ENCODE data around the gene GPR176.

The GPR176 gene

DNA sequence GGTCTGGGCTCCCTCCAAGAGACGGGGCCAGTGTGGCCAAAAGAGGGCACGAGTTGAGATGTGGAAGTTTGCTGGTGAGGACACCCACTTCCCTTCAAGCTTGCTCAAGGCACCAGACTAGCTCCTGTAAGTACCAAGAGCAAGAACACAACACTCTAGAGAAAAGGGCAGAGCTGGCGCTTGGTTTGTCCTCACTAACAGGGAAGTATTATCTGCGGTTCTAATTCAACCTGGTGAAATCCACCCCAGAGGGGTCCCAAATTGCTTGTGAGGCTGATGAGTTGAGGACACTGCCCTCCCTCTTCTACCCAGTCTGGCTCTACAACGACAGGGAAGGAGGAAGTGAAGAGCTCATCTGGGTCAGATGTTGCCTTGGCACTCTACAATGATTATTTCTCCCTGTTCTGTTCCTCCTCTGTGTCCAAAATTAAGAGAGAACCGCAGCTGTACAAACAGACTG, 120.5 kb downstream of the GPR176 start:
- DNase-seq: no peak

DNA sequence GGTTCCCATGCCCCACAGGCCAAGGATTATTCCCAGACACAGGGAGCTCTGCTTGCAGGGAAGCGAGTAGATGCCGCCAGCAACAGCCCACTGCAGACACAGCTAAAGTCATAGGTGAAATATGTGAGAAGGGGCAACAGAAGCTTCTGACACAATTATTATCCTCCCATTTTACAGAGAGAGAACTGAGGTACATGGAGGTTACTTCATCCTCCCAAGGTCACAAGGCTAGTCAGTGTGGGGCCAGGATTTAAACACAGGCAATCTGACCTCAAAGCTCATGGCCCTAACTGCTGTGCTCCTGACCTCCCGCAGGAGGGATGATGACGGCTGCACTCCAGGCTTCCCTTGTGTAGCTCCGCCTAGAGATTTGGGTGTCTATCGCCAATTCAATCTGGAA, 121.7 kb downstream of the GPR176 start:
- DNase-seq: no peak

DNA sequence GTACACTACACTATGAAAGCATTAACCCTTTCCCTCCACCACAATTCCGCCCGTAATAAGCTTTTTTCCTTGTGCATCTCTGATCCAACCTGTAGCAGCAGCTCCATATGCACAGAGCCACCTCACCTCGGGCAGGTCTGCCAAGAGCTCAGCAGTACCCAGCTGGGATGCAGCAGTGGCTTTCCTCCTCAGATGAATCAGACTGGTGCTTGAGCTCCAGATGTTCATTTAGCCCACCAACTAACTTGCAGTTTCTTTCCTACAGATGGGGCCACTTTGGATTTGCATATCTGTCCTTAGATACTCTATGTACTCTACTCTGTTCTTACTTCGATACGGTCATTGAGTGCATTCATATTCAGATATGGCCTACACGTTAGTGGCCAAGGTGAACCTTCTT, 122.7 kb downstream of the GPR176 start:
- no peak for DNase-seq

DNA sequence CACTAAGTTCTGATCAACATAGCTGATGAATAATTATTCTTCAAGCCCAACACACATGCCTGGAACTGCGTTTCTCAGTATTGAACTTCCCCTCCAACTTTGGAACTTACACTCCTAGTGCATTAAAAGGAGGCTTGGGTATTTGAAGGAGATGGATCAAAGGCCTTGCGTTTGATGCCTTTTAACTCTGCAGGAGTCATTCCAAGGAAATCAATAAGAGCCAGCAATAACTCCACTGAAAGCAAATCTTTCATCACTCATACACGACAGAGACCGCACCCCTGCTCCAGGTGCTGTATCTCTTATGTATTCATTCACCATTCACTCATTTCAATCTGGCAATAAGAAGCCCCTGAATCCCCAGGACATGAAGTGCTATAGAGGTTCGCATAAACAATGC, 123.5 kb downstream of the GPR176 start:
- DNase-seq: no peak

DNA sequence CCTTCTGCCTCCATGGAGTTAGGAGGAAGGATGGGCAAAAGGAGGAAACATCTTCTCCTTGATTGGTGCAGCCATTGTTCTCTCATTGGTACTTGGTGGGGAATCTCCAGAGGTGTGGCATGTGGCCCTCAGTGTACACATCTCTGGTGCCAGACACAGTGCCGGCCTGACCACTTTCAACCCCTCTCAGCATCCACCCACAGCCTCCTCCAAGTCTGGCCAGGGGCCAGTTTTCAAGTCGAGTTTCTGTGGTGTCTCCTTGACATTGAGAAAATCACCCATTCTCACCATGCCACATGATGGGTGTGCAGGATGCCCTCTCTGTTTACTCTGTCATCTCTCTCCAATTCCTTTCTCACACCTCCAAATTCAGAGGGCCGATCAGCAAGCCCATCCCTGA, 124.6 kb downstream of the GPR176 start:
- no peak for DNase-seq

DNA sequence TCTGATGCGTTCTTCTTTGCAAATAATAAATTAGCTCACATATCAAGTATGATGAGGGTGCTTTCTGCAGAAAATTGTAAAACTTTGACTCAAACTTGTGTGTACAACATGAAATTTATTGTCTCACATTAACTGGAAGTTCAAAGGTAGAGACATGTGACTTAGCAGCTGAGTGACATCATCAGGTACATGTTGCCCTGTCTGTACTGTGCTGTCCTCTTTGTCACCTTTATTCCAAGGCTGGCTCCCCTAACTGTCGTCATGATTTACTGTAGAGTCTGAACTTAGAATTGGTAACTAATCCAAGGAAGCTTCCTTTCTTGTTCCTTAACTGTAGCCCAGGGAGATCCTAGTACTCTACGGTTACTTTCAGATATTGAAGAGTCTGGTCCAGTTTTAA, 125.1 kb downstream of the GPR176 start:
- DNase-seq: no peak

DNA sequence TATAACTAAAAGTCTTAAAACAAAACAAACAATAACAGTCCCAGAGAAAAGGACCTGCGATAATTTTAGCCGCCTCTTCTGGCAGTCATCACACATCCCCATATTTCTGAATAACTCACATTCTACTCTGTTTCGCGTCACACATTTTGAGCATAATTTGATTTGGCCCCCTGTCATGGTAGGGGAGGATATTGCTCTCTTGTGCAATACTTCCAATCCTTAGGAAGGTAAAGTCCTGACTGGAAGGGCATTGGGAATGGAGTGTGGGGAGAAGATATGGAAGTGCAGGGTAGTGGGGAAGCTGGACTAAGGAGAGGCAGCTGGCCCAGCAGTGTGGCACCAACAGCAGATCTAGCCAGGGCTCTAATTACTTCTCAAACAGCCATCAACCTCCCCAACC, 126.1 kb downstream of the GPR176 start:
- no peak for DNase-seq

DNA sequence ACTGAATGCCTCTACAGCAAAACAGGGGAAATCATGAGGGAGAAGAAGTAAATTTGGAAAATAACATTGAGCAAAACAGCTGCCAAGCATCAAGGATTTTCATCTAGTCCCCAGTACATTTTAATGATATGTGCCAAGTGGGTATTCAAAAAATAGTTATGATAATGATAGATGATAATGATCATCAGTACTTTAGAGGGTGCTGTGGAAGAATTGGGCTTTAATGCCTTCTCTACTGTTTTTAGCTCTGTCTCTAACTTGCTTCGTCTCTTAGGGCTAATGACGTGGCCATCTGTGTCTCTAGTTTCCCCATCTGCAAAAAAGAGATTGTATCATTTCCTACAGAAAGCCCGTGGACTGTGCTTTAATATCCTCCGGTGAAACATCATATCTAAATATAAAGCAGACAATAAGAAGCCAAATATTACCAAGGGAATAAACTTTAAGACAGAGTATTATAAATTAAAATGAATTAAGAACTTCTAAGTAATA, 127.2 kb downstream of the GPR176 start:
- DNase-seq: no peak

DNA sequence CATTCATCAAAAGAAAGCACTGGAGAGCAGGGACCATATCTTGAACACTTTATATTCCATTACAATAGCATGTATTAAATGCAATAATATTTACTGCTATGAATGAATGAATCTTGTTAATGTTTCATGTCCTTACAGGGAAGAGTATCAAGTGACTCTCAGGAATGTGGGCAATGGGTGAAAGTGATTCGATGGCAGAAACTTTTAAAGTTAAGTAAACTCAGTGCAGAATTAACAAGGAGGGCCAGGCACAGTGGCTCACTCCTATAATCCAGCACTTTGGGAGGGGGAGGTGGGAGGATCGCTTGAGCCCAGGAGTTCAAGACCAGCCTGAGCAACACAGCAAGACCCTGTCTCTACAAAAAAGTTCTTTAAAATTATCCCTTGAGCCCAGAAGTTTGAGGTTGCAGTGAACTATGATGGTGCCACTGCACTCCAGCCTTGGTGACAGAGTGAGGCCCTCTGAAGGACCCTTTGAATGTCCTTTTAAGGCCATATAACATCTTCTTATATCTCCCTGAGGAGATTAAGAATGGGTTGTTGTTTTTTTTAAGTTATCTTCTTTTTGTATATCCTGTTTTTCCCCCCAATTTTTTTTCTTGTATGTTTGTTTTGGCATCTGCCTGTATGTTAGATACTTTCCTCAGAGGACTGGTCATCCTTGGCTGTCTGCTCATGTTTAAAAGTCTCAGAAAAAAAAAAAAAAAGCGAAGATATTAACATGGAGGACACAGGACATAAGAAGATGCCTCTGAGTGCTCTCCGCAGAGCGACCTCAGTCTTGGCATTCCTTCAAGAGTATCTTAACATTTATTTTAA, 127.8 kb downstream of the GPR176 start:
- no peak for DNase-seq

DNA sequence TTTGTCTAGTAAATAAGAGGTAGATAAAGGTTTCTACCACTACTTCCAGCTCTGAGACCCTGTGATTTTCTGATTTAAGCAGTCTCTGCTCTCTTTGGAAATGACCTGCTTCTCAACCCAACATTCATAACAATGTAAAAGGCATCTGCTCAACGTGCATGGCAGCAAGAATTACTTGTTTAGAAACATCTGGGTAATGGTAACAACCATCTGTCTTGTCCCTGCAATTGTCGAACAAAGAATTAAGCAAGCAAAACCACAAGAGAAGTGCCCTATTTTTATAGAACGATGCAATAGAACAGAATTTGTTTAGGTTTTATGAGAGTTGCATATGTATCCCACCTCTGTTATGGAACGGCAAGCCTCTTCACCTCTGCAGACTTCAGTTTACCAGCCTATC, 130.3 kb downstream of the GPR176 start:
- DNase-seq: no peak

DNA sequence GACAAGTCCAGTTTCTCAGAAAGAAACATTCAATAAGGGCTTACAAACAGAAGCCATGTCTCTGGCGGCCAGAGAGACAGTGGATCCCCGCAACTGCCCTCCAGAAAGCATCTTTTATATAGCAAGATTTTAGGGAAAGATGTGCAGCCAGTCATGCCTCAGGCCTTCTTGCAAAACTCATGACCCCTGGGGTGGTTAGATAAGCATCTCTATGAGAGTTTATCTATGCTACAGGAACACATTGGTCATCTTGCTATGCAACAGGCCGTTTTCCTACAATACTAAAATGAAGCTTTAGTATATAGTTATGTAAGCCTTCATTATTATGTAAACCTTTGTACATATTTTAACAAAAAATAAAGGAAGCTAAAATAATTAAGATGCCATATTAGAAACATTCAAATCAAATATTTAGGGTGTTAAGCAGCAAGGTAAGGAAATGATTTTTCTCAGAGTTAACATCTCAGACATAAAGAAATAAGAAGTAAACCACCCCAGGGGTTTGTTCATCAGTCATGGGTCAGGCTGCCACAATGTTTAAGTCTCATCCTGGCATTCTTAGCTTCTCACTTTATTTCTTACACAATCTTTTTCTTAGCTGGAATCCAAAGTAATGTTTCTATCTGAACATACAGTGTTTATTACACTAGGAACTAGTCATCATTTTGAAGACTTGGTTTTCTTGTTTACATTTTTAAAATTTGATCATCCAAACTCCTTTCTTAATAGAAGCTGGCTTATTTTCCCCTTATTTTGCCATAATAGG, 131.1 kb downstream of the GPR176 start:
- DNase-seq: no peak

DNA sequence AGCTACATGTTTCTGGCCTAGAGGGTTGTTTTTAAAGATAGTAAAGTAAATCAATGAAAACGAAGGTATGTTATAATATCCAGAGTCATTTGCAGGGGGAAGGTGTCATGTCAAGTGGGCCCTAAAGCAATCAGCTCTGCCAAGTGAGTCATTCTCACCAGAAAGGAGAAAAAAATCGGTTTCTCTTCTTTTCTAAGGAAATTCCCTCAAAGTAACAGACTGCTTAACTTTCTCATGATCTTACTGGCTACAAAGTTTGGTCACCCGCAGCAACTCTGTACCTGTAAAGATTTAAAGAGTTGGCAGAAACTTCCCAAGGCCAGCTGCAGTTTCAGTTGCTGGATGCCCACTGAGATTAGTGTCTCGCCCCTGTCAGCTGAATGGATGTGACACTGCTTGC, 132.0 kb downstream of the GPR176 start:
- no peak for DNase-seq

DNA sequence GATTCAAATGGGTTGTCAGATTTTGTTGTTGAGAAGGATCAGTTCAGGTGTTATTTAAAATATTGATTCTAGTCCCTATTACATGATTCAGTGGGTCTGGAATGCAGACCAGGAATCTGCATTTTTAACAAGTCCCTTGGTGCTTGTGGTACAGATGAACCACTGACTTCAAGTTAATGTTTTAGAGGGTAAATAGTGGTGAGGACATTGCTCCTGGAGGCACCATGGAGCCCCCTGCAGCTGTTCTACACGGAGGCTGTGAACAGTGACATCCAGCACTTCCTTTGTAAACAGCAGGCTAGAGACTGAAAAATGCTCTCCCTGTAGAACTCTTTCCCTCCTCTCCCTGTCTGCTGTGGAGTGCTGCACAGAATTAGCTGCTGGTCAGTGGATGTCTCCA, 132.6 kb downstream of the GPR176 start:
- DNase-seq: no peak

DNA sequence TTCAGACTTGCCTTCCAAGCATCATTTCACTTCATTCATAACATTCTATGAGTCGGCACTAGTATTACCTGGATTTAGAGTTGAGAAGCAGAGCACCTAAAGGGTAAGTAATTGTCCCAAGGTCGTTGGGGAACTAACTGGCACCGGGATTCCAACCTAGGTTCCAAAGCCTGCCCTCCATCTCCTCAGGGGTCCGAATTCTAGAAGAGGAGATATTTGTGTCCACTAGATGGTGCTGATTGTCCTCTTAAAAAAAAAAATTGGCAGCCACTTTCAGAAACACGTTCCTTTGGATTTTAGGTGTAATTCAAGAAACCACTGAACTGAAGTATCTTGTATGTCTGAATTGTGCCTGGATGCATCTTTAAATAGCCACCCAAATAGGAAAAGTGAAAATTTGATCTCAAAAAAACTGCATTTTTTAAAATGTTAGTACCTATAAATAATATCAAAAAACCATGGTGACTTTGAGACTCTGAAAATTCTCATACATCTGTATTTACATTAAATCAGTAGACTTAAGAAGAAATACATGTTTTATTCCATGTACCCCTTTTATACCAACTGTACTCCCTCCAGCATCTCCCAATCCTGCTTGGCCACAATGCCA, 133.5 kb downstream of the GPR176 start:
- DNase-seq: peak; percentile 7

DNA sequence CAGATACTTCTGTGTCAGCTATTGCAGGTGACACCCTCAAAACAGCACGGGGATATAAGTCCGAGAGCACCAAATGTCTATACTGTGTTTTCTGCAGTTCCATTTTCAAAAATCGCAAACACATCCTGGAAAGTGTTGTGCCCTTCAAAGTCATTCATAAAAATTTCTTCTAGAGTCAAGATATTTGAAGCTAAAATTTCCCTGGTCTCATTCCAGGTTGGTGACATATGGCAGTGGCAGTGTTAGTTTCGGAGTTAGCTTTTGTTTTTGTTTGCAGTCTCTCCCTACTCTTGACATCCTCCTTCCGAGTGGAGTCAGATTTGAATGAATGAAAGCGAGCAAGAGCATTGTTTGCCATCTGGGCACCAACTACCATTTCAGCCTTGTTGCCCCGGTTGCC, 134.2 kb downstream of the GPR176 start:
- DNase-seq: no peak

DNA sequence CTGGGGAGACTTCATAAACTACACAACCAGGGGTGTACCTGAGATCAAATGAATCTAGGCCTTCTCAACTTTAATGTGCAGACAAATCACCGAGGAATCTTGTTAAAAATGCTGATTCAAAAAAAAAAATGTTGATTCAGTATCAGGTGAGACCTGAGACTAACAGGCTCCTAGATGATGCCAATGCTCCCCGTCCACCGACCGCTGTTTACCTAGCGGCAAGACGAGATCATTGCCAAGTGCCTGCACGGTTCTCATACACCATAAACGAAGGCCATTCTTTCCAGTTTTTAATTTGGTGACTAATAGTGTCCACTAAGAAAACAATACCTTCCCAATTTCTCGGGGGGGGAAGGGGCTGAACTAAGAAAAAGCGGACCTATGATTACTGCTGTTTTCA, 134.9 kb downstream of the GPR176 start:
- DNase-seq: no peak

DNA sequence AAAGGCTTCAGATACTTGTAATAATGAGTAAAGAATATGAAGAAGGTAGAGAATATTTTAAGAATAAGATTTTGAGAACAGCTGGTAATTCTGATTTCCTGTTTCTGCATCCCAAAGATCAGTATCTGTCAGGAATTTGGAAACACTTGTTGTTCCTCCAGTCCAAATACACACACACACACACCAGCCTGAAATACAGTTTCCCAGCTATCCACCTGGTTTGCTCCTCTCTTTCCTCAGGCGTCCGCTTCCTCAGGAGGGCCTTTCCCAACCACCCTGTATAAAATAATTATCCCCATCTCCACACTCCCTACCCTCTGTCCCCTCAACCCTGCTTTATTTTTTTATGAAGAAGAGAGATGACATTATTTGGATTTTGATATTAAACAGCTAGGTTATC, 135.4 kb downstream of the GPR176 start:
- no peak for DNase-seq

DNA sequence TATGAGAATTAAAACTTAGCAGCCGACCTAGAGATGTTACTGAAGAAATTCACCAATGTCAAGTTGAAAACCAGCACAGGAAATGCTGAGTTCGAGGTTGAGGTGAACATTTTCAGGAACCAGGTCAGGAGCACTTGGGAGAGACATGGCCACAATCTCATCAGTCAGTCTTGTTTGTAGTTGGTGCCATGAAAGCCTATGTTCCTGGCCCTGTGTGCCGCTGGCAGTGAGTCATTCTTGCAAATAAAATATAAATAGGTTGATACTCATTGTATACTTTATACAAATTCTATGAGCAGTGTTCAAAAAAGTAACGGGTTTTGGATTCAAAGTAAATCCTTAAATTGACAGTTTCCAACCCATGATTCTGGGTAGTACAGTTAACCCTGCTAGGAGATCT, 135.9 kb downstream of the GPR176 start:
- DNase-seq: peak; percentile 5

DNA sequence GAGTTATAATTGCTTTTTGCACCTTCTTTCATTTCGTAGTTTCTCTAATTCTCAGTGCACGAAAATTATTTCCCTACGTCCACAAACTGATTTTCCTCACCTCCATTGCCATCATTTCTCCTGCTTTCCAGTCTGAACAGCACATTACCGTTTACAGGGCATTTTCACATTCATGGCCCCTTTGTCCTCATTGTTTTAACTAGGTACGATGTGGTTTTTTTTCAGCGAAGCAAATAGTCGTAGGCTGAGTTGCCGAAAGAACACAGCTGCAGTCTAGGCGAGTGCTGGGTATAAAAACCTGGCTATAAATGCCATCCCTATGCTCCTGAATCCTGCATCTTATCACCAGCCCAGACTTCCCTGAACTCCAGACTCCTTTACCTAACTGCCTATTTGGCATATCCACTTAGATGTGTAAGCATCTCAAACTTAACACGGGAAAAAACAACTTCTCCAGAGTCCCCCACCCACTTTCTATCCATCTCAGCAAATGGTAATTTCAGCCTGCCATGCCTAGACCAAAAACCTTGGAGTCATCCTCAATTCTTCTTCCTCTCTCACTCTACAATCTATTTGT, 136.7 kb downstream of the GPR176 start:
- no peak for DNase-seq

DNA sequence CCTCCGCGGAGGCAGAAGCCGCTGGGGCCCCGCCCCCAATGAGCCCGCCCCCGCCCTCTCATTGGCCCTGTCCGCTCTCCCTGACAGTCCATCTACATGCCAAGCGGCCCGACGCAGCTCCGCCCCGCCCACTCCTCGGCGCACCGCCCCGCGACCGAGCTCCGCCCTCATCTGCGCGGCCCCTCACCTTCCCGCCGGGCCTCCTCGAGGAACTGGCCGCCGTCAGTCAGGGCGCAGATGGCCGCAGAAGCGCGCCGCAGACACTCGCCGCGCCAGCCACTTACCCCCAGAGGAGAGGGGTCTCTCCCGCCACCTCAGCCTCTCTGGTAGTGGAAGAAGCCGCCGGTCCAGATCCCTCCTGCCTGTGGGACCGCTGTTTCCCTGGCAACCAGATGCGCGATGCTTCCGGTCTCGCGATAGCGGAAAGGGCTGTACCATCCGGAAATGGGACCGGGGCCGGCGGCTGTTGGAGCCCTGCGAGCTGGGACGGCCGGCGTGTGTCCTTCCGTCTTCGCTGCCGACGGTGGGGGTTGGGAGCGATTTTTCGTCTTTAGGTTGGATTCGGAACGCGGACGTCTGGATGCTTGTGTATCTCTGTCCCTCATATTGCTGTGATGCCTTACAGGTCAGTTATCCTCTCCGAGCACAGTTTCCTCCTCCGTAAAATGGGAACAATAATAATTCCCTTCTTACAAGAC, 137.5 kb downstream of the GPR176 start, which contains the start of gene FSIP1:
Gene FSIP1 (minus strand): TSS at position 401 of the 698 bp plus-strand sequence. CDS start 6,317 bp downstream, outside the sequence.
- DNase-seq: peak; percentile 95

DNA sequence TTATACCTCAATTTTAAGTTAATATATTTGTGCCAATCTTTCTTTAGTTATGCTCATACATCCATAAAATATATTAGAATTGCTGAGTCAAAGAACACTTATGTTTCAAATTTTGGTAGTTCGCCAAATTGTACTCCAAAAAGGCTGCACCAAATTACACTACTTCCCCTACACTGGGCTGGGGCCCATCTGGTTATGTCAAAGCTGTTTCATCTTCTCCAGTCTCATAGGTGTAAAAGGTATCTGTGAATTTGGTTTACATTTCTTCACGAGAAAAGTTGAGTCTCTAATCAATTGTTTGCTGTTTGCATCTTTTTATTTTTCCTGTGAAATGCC, 138.1 kb downstream of the GPR176 start:
- DNase-seq: no peak

DNA sequence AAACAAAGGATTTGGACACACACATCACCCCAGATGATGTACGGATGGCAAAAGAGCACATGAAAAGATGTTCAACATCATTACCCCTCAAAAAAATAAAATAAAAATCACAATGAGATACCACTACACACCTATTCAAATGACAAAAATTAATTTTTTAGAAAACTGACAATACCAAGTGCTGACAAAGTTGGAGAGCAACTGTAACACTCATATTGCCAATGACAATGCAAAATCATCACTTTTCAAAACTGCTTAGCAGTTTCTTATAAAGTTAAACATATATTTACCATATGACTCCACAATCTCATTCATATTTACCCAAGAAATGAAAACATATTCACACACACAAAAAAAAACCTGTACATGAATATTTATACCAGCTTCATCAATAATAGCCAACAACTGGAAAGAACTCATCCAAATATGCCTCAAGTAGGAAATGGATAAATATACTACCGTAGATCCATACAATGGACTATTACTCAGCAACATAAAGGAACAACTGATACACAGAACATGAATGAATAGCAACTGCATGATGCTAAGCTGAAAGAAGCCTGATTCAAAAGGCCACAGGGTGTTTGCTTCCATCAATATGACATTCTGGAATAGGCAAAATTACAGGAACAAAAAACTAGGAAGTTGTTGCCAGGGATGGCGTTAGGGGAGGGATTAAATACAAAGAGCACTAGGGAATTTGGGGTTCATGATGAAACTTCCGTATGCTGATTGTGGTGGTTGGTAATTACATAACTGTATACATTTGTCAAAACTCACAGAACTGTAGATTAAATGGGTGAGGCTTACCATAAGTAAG, 138.7 kb downstream of the GPR176 start:
- no peak for DNase-seq

All from CD4-positive, alpha-beta T cell treated with Interleukin-6 for 4 hours (primary cell).